GM19043 (cell line): ENCODE measurements around the gene ABLIM3.

Source experiments
- ATAC-seq: cut with Tn5 transposase; IDR thresholded peaks from one replicate; pipeline ENCODE4 v1.9.1; 2021; ENCODE audit warnings: low read depth; ENCODE audit not compliant: unreplicated experiment

The ABLIM3 gene

GRCh38 chr5:149141224-149141956, at the start of gene ABLIM3:
Gene ABLIM3 (plus strand): TSS chr5:149141493. CDS start chr5:149142096, 603 bp downstream.
- peak; percentile 93 for ATAC-seq

DNA sequence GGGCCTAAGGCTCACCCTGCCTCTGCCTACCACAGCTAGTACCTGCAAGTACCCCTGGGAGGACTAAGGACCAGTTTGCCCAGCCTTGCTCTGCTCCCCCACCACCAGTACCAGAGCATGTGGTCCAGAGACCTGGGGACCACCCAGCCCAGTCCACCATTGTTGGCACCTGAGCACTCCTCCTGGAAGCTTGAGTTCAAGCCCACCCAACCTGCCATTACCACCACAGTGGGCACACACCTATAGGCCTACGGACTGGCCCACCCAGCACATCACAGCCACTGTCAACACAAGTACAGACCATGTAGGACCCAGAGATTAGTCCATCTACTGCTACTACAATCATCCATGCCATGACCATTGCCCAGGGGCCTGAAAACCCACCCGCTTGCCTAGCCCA, 47.7 kb upstream of the ABLIM3 start:
- ATAC-seq: no peak

- ATAC-seq: no peak
Measured at GRCh38 chr5:149094996-149095395, 46.3 kb upstream of the ABLIM3 start.

DNA sequence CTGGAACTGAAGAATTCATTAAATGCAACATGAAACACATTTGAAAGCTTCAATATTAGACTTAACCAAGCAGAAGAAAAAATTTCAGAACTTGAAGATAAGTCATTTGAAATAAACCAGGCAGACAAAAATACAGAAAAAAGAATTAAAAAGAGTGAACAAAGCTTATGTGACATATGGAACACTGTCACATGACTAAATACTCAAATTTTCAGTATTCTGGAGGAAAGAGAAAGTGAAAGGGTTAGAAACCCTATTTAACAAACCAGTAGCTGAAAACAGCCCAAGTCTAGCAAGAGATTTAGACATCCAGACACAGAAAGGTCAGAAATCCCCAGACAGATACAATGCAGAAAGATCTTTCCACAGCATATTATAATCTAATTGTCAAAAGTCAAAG, 41.4 kb upstream of the ABLIM3 start:
- no peak for ATAC-seq

DNA sequence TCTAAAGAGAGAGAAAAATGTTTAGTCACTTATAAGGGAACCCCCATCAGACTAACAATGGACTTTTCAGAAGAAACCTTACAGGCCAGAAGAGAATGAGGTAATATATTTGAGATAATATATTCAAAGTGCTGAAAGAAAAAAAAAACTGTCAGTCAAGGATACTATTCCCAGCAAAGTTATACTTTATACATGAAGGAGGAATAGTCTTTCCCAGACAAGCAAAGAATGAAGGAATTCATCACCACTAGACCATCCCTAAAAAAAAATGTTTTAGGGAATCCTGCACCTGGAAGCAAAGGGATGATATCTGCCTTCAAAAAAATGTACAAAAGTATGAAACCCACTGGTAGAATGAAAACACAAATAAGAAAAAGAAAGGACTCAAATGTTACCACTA, 41.0 kb upstream of the ABLIM3 start:
- ATAC-seq: no peak

GRCh38 chr5:149108651-149109280, 32.5 kb upstream of the ABLIM3 start:
- ATAC-seq: no peak

DNA sequence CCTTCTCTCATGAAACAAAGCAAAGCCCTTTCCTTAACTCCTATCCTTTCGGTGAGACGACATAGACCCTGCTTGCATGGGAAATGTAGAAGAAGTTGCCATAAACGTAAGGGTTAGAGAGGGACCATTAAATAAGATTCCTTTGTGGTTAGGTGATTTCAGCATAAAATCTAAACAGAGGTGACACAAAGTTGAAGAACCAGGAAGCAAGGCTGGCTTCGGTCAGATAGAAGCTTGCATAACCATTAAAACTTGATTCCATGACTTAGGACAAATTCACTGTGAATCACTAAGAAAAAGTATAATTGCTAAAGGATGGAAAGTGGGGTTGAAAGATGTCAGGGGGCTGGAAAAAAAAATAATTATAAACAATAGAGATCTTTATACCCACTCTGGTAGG, 30.9 kb upstream of the ABLIM3 start:
- ATAC-seq: no peak

DNA sequence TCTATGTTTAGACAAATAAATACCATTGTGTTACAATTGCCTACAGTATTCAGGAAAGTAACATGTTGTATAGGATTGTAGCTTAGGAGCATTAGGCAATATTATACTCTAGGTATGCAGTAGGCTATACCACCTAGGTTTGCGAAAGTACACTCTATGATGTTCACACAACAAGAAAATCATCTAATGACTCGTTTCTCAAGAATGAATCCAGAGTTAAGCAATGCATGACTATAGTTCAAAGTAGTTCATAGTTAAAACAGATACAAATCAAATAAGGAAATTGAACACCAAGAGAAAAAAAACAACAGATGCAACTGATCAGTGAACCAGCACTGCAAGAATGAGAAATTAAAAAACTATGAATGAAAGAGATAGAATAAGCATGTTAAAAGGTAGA, 27.6 kb upstream of the ABLIM3 start:
- ATAC-seq: no peak

- ATAC-seq: peak; percentile 67
Measured at GRCh38 chr5:149114403-149115312, 26.6 kb upstream of the ABLIM3 start.

GRCh38 chr5:149117970-149118369, 23.3 kb upstream of the ABLIM3 start:
- ATAC-seq: no peak

GRCh38 chr5:149118463-149118862, 22.8 kb upstream of the ABLIM3 start:
- no peak for ATAC-seq

DNA sequence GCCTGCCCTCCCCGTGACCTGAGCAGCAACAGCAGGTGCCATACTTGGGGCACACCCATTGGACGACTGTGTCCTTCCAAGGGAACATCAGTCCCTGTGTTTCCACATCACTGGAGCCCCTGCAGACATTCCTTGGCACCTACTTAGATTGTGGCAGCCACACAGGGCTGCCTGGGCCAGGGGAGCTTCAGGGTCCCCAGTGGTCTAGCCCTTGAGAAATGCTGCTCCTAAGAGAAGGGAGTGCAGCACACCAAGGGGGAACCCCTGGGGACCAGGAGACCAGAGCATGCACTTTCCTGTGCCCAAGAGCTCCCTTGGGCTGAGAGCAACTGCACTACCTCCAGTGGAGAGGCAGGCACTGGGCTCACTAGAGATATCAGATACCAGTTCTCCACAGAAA, 20.1 kb upstream of the ABLIM3 start:
- no peak for ATAC-seq

DNA sequence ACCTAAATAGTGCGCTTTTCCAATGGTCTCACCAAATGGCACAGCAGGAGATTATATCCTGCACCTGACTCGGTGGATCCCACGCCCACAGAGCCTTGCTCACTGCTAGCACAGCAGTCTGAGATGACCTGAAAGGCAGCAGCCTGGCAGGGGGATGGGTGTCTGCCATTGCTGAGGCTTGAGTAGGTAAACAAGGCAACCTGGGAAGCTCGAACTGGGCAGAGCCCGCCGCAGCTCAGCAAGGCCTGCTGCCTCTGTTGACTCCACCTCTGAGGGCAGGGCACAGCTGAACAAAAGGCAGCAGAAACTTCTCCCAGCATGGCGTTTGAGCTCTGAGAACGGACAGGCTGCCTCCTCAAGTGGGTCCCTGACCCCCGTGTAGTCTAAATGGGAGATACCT, 18.1 kb upstream of the ABLIM3 start:
- no peak for ATAC-seq

- ATAC-seq: no peak
Measured at GRCh38 chr5:149125386-149125891, 15.9 kb upstream of the ABLIM3 start.

- ATAC-seq: no peak
Measured at GRCh38 chr5:149126906-149127305, 14.4 kb upstream of the ABLIM3 start.

DNA sequence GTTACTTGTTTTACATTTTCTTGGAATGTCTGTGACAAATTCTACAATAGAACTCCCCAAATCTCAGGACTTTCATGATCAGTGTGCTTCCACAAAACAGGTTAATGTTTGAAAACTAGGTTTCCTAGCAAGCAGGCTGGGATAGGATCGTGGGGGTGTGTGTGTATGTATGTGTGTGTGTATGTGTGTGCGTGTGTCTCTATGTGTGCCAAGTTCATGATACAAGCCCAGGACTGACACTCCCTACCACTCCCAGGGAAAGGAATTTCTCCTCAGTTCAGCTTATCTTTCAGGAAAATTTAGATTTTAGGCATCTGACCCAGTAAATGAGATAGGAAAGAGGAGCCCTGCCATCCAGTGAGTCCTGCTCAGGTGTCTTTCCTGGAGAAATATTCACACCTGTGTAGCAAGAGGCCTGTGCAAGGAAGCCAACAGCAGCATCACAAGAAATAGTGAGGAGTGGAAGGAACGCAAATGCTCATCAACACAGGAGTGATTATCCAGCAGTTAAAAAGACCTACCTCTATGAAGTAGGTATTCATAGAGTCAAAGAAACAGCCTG, 13.8 kb upstream of the ABLIM3 start:
- ATAC-seq: no peak

- ATAC-seq: peak; percentile 65
Measured at GRCh38 chr5:149128023-149128875, 13.0 kb upstream of the ABLIM3 start.

DNA sequence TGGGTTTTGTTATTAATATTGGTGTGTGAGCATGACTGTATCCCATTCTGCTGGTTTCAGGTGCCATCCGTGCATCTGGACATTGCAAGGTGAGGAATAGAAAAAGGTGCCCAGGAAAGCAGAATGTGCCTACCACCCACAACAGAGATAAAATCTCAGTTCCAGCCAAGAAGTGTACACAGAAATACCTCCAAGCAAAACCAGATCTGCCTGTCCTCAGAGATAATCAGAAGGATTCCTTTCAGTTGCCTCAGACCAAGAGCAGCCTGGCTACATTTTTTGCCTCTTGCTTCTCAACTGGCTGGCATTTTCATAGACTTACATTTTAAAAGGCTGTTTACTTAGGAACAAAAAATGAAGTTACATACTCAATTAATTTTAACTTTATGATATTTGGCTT, 12.1 kb upstream of the ABLIM3 start:
- no peak for ATAC-seq

GRCh38 chr5:149130121-149130914, 11.0 kb upstream of the ABLIM3 start:
- ATAC-seq: no peak
